ENCODE data around the gene CCL7.

The CCL7 gene

GRCh38 chr17:34236281-34236892 is 33.6 kb upstream of the CCL7 start:
- no peak for TF ChIP-seq CTCF (conservative IDR thresholded peaks at IDR 0.05; ENCODE audit: low read depth)
- CTCF ChIA-PET = no interaction called here
- POLR2A ChIA-PET (ENCODE audit: low non-redundant PET) = no interaction called here
- H3K27ac ChIP-seq = no peak overlapping the region
- no peak for DNase-seq (ENCODE audit: low spot score)

GRCh38 chr17:34237458-34237857 is 32.6 kb upstream of the CCL7 start:
- ChIA-PET CTCF (interaction anchor here (0.6 to 0.7 kb wide), 2 partner anchors 547 to 1227 kb away, joined by 3 read pairs; no protein-coding TSS in a partner anchor), POLR2A (ENCODE audit: low non-redundant PET) (no interaction called here)
- no peak overlapping the region for H3K27ac ChIP-seq
- DNase-seq (ENCODE audit: low spot score) = no peak
- no peak for TF ChIP-seq CTCF (conservative IDR thresholded peaks at IDR 0.05; ENCODE audit: low read depth)

GRCh38 chr17:34241062-34241461 is 29.0 kb upstream of the CCL7 start:
- TF ChIP-seq CTCF (conservative IDR thresholded peaks at IDR 0.05; ENCODE audit: low read depth) = no peak
- ChIA-PET CTCF (interaction anchor here (1.4 kb wide), 1 partner anchor 120 kb away, joined by 4 read pairs; no protein-coding TSS in a partner anchor), POLR2A (ENCODE audit: low non-redundant PET) (no interaction called here)
- DNase-seq (ENCODE audit: low spot score) = no peak
- no peak overlapping the region for H3K27ac ChIP-seq

GRCh38 chr17:34242587-34243363 is 27.2 kb upstream of the CCL7 start:
- no peak for DNase-seq (ENCODE audit: low spot score)
- H3K27ac ChIP-seq = no peak overlapping the region
- POLR2A ChIA-PET (ENCODE audit: low non-redundant PET) = no interaction called here
- CTCF ChIA-PET = interaction anchor here (0.6 to 0.7 kb wide), 2 partner anchors 12 to 790 kb away, joined by 5 to 10 read pairs; no protein-coding TSS in a partner anchor
- TF ChIP-seq CTCF (conservative IDR thresholded peaks at IDR 0.05; ENCODE audit: low read depth) = no peak

GRCh38 chr17:34243364-34244320 is 26.4 kb upstream of the CCL7 start:
- DNase-seq (ENCODE audit: low spot score) = no peak
- ChIA-PET POLR2A (ENCODE audit: low non-redundant PET) (no interaction called here), CTCF (no interaction called here)
- TF ChIP-seq CTCF (conservative IDR thresholded peaks at IDR 0.05; ENCODE audit: low read depth) = no peak
- no peak overlapping the region for H3K27ac ChIP-seq

GRCh38 chr17:34245351-34245905 is 24.6 kb upstream of the CCL7 start:
- TF ChIP-seq CTCF (conservative IDR thresholded peaks at IDR 0.05; ENCODE audit: low read depth) = no peak
- DNase-seq (ENCODE audit: low spot score) = no peak
- no peak overlapping the region for H3K27ac ChIP-seq
- POLR2A ChIA-PET (ENCODE audit: low non-redundant PET) = no interaction called here
- CTCF ChIA-PET = interaction anchor here (0.7 kb wide), 1 partner anchor 43 kb away, joined by 3 read pairs; no protein-coding TSS in a partner anchor

Measured in RWPE1 (cell line).